Skin epidermis (tissue), 12 donors: Measurements from ENCODE around the gene ITGAD.
"Not testable (repeated sequence)": the region's sequence is repeated elsewhere in the genome, so short reads cannot be mapped to it uniquely, and the experiment has no call there.

ENCODE experiments used
- H3K27ac ChIP-seq, 21 experiments: fragments of 200-600 bp; sonication (generic) in 11 of 21; one replicate each; pipeline ENCODE4 v1.5.0; 2020; ENCODE audit warnings: mild to moderate bottlenecking in 3 of 21, inconsistent platforms in 2 of 21, moderate library complexity in 2 of 21
- H3K4me3 ChIP-seq, 7 experiments: fragments of 200-600 bp; sonication (generic) in 2 of 7; one replicate each; pipeline ENCODE4 v1.5.0; 2020; ENCODE audit warnings: inconsistent platforms in 2 of 7, mild to moderate bottlenecking in 2 of 7, moderate library complexity in 1 of 7

Gene ITGAD

DNA sequence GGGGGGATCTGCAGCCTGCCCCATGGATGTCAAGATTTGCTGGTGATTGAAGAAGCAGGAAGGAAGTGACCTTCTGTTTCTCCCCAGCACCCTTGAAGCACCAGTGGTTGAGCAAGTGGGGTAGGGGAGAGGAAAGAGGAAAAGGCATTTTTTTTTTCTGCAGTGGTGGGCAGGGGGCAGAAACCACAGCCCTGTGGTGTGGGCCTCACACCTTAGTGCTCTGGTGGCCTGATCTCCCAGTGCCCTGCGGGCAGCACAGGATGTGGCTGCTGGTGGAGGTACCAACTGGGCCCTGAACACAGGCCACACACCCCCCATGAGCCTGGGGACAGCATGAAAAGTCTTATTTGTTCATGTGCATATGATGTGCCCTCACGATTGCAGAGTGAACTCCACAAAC, 7.1 kb downstream of the ITGAD start:
- no peak overlapping the region for H3K27ac ChIP-seq

DNA sequence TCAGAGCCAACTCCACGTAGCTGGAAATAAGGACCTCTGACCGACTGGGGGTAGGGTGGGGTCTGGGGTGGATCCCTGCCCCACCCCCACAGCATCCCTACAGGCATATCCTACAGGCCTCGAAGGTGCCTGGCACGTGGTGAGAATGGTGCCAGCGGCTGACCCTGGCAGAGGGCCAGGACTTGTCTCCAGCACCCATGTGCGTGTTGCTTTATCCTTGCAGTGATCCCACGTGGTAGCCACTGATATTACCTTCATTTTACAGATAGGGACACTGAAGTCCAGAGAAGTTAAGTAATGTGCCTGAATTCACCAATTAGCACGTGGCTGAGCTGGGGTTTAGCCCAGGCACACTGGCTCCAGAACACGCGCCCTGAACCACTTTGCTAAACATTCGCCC, 8.3 kb downstream of the ITGAD start:
- Histone ChIP-seq H3K27ac (no peak overlapping the region), H3K4me3 (no peak overlapping the region)

More for the DNA sequence above, 7.1 kb downstream of the ITGAD start:
- no peak overlapping the region for H3K4me3 ChIP-seq

DNA sequence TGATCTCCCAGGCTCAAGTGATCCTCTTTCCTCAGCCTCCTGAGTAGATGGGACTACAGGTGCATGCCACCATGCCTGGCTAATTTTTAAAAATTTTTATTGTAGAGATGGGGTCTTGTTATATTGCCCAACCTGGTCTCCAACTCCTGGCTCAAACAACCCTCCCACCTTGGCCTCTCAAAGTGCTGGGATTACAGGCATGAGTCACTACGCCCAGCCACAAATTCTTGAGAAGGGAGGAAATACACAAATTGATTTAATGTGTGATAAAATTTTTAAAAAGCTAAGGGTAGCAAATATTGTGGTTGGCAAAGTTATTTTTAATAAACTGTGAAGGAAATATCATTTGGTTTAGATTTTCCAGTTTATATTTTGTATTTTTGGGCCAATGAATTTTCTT, 9.6 kb downstream of the ITGAD start:
- Histone ChIP-seq H3K27ac (no peak overlapping the region), H3K4me3 (no peak overlapping the region)

DNA sequence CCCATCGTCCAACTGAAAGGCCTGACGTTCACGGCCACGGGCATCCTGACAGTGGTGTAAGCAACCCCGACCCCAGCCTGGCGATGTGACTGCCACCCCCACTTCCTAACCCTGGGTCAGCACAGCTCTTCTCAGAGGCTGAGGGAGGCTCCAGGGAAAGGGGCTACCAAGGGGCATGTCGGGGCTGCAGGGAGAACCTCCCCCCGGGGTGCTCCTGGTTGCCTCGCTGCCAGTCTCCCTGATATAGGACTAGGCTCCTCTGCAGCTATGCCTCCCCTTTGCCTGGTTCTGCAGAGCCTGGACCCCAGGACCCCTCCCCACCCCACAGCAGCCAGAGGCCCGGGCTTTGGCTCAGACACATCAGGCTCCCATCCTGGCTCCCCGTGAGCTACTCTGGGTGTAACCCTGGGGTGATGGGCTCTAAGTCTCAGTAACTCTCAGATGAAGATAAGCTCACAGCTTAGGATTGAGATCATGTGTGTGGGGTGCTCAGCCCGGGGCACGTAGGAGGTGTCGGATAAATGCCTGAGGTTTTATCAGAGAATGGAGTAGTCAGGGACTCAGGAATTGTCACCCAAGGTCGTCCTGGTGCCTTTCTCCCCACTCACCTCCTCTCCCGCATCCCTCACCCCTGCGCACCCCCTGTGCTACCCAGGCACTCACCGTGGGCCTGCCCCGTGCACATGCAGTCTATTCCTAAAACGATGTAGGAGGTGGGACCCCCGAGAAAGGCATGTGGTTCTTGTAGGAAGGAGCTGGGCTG, 10.6 kb downstream of the ITGAD start:
- H3K4me3 ChIP-seq = no peak overlapping the region

DNA sequence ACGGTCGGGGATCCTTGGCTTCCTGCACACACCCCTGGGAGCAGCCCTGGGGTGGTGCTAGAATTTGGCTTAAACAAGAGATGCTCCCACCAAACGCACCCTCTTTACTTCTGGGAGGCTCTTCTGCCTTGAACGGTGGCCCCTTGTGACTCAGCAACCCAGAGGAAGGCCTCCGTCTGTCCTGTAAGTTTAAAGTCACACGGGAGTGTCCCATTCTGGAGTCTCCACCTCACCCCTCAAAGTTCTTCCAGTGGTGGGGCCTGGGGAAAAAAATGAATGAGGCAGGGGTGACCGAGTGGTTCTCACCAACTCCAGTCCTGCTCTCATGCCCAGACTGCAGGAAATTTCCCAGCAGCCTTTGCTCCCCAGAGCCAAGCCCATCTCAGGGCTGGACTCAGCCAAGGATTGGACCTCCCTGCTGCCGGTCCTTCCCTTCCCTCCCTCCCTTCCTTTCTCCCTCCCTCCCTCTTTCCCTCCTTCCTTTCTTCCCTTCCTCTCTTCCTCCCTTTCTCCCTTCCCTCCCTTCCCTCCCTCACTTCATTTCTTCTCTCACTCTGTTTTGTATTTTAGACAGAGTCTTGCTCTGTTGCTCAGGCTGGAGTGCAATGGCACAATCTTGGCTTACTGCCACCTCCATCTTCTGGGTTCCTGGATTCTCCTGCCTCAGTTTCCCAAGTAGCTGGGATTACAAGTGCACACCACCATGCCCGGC, 11.4 kb downstream of the ITGAD start:
- Histone ChIP-seq H3K27ac (no peak overlapping the region), H3K4me3 (no peak overlapping the region)

More for the DNA sequence above, 10.6 kb downstream of the ITGAD start:
- H3K27ac ChIP-seq = no peak overlapping the region

DNA sequence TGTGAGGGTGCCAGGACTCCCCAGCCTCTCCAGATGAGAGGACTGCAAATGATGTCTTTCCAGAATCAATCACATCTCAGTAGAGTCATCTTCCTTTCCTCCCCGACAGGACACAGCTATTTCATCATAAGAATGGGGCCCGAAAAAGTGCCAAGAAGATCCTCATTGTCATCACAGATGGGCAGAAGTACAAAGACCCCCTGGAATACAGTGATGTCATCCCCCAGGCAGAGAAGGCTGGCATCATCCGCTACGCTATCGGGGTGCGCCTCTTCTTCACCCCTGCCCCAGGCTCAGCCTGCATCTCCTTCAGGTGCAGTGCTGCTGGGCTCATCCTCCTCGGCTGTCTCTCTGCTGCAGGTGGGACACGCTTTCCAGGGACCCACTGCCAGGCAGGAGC, 14.3 kb downstream of the ITGAD start:
- Histone ChIP-seq H3K27ac (no peak overlapping the region), H3K4me3 (no peak overlapping the region)

DNA sequence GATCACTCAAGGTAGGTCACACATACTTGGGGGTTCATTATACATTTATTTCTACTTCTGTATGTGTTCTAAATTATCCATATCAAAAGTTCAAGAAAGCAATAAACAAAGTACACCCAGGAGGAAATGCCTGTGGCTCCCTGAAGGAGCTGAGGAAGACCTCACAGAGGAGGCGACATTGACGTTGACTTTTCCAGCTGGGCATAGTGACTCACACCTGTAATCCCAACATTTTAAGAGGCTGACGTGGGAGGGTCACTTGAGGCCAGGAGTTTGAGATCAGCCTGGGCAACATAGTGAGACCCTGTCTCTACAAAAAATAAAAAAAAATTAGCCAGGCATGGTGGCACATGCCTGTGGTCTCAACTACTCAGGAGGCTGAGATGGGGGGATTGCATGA, 16.3 kb downstream of the ITGAD start:
- H3K27ac ChIP-seq = no peak overlapping the region

DNA sequence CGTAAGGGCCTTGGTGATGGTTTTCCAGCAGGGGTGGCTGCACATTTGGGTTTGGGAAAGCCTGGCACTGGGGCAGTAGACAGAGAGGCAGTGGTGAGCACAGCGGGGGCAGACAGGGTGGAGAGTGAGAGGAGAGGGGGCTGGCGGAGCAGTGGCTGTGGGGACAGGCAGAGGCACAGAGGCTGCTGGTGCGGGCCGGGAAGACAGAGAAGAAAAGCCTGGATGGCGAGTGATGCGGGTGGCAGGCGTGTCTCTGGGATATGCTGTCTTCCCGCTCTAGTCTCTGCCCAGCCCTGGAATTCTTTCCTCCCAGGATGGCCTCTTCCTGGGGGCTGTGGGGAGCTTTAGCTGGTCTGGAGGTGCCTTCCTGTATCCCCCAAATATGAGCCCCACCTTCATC, 16.9 kb downstream of the ITGAD start:
- no peak overlapping the region for H3K4me3 ChIP-seq
- no peak overlapping the region for H3K27ac ChIP-seq

More for the DNA sequence above, 16.3 kb downstream of the ITGAD start:
- H3K4me3 ChIP-seq = no peak overlapping the region

DNA sequence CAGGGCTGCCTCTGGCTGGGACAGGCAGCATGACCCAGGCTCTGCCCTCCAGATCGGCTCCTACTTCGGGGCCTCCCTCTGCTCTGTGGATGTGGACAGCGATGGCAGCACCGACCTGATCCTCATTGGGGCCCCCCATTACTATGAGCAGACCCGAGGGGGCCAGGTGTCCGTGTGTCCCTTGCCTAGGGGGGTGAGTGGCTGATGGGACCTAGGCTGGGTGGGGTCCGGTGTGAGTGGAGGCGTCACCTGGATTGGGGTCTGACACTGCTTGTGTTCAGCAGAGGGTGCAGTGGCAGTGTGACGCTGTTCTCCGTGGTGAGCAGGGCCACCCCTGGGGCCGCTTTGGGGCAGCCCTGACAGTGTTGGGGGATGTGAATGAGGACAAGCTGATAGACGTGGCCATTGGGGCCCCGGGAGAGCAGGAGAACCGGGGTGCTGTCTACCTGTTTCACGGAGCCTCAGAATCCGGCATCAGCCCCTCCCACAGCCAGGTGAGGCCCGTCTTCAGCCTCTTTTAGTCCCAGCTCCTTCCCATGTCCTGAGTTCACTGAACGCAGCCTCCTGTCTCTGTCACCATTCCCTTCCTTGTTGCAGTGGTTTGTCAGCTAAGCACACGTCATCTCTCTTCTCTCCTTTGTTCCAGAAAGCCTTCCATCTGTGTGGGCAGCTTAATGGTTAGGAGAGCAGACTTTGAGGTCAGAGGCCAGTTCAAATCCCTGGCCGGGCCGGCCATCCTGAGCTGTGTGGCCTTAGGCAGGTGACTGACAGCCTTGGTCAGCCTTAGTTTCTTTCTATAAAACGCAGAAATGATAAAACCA, 18.1 kb downstream of the ITGAD start:
- Histone ChIP-seq H3K27ac (no peak overlapping the region), H3K4me3 (no peak overlapping the region)

DNA sequence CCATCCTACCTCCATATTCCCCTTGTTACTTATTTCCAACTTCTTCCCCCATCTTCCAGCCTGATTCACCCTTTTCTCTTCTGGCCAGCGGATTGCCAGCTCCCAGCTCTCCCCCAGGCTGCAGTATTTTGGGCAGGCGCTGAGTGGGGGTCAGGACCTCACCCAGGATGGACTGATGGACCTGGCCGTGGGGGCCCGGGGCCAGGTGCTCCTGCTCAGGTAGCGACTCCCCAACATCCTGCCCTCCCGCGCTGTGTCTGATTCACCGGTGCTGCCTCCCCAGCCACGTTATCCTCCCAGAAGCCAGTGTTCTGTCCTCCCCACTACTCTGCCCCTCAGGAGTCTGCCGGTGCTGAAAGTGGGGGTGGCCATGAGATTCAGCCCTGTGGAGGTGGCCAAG, 19.6 kb downstream of the ITGAD start:
- Histone ChIP-seq H3K27ac (no peak overlapping the region), H3K4me3 (no peak overlapping the region)

DNA sequence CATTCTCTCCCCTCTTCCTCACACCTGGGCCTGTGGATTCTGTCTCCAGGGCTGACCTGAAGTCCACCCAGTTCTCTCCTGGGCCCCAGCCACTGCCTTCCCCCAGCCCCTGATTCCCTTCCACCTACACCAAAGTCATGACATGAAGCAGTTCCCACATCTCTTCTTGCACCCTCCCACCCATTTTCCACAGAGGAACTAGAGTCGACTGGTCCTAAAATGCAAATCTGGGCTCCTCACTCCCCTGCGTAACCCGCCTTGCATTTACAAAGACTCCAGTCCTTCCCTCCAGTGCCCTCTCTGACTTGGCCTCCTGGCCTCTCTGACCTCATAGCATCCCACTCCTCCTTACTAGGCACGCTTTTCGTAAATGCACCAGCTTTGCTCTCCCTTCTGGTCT, 20.2 kb downstream of the ITGAD start:
- Histone ChIP-seq H3K4me3 (no peak overlapping the region), H3K27ac (no peak overlapping the region)

DNA sequence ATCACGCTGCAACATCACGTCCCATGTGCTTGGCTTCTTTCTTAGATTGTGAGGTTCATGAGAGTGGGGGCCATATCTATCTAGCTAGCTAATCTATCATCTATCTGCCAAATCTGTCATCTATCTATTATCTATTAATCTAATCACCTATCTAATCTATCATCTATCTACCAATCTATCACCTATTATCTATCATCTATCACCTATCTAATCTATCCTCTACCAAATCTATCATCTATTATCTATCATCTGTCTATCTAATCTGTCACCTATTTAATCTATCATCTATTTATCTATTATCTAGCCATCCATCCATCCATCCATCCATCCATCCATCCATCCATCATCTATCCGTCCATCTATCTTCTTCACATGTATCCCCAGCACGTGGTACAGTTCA, 20.8 kb downstream of the ITGAD start:
- Histone ChIP-seq H3K27ac (no peak overlapping the region), H3K4me3 (no peak overlapping the region)

DNA sequence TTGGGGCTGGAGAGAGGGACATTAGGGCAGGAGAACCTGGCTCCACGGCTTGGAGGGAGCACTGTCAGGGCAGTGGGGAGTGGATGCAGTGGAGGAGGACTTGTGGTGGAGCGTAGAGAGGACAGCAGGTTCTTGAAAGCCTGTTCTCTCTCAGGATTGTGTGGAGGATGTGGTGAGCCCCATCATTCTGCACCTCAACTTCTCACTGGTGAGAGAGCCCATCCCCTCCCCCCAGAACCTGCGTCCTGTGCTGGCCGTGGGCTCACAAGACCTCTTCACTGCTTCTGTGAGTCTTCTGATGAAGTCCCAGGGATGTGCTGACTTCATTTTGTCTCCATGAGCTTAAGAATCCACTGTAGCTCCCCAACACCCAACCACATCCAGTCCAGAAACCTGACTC, 21.6 kb downstream of the ITGAD start:
- no peak overlapping the region for H3K4me3 ChIP-seq
- H3K27ac ChIP-seq = no peak overlapping the region

DNA sequence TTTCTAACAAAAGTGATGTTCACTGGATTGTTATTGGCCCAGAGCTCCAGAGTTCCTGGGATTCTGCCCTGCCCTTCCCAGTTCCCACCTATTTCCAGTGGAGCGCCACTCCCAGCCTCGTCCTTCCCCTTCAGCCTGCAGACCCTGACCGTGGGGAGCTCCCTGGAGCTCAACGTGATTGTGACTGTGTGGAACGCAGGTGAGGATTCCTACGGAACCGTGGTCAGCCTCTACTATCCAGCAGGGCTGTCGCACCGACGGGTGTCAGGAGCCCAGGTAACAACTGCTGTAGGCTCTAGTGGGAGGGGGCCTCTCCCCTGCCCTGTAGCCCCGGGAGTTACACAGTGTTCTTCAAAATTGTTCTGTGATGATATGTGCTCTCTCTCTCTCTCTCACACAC, 23.2 kb downstream of the ITGAD start:
- Histone ChIP-seq H3K4me3 (no peak overlapping the region), H3K27ac (no peak overlapping the region)

DNA sequence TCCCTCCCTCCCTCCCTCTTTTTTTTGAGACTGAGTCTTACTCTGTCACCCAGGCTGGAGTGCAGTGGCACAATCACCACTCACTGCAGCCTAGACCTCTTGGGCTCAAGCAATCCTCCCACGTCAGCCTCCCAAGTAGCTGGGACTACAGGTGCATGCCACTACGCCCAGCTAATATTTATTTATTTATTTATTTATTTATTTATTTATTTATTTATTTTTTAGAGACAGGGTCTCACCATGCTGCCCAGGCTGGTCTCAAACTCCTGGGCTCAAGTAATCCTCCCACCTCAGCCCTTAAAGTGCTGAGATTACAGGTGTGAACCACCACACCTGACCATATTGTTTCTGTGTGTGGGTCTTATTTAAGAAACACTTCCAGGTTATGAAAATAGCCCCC, 23.9 kb downstream of the ITGAD start:
- not testable (repeated sequence) for H3K4me3 ChIP-seq, H3K27ac ChIP-seq

DNA sequence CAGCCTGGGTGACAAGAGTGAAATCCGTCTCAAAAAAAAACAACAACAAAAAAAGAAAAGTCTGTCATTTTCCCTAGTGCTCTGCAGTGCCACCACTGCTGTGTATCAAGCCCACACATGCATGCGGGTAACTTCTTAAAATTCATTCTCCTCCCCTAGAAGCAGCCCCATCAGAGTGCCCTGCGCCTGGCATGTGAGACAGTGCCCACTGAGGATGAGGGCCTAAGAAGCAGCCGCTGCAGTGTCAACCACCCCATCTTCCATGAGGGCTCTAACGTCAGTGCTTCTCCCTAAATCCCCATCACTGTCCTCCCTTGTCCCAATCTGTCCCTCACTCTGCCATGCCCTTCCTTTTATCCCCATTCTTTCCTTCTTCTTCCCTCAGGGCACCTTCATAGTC, 24.8 kb downstream of the ITGAD start:
- H3K4me3 ChIP-seq = no peak overlapping the region
- H3K27ac ChIP-seq = no peak overlapping the region

DNA sequence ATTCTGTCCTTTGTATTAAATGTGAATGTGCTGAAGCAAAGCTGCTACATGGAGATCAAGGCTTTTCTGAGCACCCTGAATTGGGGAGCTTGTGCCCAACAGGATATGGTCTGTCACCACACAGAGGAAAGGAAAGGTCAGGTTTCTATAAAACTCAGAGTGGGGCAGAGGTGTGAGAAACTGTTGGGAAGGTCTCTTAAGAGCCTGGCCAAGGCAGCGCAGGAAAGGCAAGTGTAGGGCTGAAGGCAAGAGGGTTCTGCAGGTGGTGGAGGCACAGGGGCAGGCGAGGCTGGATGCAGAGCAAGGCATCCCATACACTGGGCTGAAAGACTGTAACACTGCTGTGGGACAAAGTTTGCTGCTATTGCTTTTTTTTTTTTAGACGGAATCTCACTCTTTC, 26.9 kb downstream of the ITGAD start:
- no peak overlapping the region for H3K27ac ChIP-seq

DNA sequence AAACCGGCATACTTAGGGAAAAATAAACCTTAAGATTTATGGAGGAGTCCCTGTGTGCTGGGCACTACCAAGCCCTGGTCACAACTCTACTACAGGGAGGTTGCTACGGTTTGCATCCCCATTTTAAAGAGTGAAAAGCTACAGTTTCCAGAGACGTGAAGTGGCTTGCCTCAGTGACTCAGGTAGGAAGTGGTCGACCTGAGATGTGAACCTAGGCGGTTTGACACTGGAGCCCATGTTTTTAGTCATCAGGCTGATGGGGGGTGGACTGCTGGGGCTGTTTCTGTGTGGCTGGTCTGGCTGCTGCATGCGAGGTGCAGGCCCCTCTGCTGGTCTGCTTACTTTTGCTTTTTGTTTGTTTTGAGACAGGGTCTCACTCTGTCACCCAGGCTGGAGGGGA, 28.5 kb downstream of the ITGAD start:
- H3K27ac ChIP-seq = peak overlapping the region in 2 of 21 experiments; percentile 24 to 51
- H3K4me3 ChIP-seq = no peak overlapping the region

More for the DNA sequence above, 26.9 kb downstream of the ITGAD start:
- no peak overlapping the region for H3K4me3 ChIP-seq

DNA sequence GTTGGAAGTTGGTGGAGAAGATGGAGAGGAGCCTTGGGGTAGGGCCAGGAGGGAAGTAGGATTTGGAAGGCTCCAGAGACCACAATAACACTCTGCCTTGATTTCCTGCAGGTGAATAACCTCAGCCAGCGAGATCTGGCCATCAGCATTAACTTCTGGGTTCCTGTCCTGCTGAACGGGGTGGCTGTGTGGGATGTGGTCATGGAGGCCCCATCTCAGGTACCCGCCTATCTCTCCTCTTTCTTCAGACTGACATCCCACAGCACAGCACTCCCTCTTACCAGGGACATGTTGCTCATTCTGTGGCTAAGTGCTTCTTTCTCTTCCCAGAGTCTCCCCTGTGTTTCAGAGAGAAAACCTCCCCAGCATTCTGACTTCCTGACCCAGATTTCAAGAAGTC, 30.1 kb downstream of the ITGAD start:
- no peak overlapping the region for H3K4me3 ChIP-seq
- H3K27ac ChIP-seq = no peak overlapping the region

DNA sequence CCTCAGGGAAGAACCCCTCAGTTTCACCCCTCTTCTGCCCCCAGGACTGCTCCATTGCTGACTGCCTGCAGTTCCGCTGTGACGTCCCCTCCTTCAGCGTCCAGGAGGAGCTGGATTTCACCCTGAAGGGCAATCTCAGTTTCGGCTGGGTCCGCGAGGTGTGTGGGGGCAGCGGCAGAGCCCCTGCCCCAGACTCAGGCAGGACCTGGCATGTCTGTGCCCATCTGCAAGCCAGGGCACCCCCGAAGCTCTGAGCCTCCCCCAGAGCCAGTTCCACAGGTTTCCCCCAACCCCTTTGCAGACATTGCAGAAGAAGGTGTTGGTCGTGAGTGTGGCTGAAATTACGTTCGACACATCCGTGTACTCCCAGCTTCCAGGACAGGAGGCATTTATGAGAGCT, 30.7 kb downstream of the ITGAD start:
- H3K27ac ChIP-seq = no peak overlapping the region

More for the DNA sequence above, 30.7 kb downstream of the ITGAD start:
- H3K4me3 ChIP-seq = no peak overlapping the region
